Ramos (cell line): ENCODE data around the gene DENND1C.

Source experiments
- in situ Hi-C: fragments of 300-500 bp; cut with MboI; formaldehyde crosslinking; loops from one replicate; pipeline ENCODE4 v1.14.3; 2022; ENCODE audit warnings: low sequenced_read_pairs; ENCODE audit not compliant: unreplicated experiment

The DENND1C gene

DNA sequence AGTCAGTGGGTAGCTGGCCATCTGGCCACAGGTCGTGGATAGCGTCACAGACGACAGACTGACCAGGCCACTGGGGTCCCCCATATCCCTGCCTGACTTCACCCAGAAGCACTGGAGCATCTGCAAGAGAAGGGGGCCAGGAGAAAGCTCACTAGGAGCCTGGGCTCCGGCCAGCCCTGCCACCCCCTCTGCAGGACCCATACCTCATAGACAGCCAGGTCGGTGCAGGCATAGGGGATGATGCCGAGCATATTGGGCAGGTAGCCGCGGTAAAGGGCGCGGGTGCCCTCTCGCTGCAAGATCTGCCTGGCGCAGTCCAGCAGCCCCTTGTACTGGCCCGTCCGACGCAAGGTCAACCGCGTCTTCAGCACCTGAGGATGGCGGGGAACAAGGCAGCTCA, 54.5 kb downstream of the DENND1C start:
- in situ Hi-C loops: no loop called here

- in situ Hi-C loops: no loop called here
Measured at GRCh38 chr19:6425732-6426620, 55.6 kb downstream of the DENND1C start.

DNA sequence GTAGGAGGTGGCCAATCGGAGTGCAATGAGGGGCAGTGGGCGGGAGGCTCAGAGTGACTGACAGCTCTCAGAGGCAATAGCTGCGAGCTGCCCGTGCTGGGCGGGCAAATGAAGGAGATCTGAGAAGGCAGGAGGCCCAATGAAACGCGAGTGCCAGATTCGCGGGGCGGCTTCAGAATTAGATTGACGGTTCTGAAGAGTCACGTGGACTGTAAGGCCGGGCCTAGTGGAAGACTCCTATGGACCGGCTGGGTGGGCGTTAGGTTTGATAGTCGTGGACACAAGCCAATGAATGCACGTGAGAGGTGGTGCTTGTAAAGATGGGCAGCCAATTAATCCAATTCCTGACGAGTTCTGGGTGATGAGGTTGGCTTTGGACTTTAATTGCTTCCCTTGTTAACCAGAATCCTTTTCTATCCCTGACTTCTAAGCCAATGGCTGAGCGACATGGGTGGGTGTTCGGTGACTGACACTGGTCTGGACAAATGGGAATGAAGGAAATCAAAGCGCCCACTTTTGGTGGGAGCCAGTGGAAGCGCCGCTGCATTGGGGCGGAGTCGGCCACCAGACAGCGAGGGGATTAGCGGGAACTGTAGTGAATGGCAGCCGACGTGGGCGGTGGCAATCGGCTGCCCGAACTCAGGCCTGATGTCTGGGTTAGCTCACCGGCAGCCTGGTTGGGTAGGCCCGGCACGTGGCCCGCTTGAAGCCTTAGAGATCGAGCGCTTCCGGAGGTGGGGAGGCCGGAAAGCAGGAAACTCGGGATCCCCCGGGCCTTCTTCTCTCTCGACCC, 56.5 kb downstream of the DENND1C start:
- in situ Hi-C loops: no loop called here

- in situ Hi-C loops: no loop called here
Measured at GRCh38 chr19:6424195-6424938, 57.2 kb downstream of the DENND1C start, which contains the start of gene KHSRP. Gene KHSRP, minus strand, starts transcription at chr19:6424811. Its CDS starts 110 bp downstream, at chr19:6424701.

GRCh38 chr19:6423499-6424194, 57.9 kb downstream of the DENND1C start:
- in situ Hi-C loops: no loop called here

DNA sequence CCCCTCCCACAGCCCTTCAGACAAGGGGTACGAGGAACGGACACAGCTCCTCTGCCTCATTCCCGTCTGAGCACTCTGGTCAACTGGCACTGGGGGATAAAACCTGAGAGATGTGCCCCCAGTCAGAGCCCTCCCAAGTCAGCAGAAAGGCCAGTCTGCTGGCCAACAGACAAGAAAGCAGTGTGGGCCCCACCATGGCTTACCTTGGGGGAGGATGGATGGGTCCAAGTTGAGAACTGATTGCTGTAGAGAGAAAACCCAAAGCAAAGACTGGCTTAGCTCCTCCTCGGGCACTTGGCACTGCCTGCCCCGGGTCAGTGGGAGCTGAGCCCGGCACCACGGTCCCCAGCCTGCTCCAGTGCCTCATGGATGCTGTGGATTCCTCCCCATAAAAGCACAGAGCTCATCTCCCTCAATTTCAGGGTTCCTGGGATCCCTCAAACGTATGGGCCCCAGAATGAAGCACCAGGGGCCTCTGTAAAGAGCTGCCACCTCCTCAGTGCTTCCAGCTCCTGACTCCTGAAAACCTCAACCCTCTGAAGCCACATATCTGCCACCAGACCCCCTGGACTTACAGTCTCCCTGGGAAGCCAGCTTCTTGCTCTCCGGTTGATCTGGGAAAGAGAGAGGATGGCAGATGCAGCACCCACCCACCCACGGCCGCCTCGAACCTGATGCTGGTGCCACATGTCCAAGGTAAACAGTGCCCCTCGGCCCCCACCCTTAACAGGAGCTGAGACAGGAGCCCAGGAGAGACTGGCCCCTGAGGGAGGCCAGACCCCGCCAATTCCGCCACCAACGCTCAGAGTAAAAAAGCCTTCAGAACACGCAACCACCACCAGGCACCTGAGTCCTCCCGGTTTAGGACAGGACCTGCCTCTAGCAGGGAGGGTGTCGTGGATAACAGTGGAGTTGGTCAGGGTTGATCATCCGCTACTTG, 60.2 kb downstream of the DENND1C start:
- in situ Hi-C loops: no loop called here

- in situ Hi-C loops: no loop called here
Measured at GRCh38 chr19:6418562-6418932, 63.0 kb downstream of the DENND1C start.

DNA sequence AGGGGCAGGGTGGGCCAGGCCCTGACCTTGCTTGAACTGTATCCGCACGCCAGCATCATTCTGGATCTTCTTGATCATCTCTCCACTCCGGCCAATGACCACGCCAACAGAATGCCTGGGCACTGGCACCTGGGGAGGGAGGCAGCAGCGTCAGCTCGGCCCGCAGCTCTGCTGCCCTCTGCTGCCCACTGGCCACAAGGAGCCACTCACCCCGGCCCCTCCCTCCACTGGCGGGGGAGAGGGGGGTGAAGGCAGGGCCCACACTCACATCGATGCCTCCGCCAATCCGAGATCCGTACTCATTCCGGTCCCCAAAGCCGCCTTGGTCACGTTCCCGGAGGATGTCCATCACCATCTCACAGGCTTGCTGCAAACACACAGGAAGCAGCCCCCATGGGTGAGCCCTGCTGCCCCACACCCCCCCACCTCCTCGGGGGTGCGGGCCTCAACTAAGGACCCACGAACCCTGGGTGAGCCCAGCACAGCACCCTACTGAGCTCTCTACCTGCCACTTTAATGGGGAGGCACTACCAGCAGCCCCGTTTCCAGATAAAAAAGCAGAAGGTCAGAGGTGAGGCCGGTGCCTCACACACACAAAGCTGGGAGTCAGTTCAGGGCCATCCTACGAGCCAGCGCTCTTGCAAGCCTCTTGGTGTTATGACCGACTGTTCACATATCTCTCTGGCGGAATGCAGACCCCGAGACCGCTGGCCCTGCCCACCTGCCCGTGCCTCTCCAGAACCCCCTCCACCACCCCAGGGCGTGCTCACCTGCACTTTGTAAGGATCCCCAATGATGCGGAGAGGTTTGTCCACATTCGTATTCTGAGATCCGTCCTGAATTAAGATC, 63.6 kb downstream of the DENND1C start:
- in situ Hi-C loops: no loop called here
